Endothelial cell of umbilical vein (primary cell): ENCODE results near the gene TMEM250. TPM values are rescaled to one million over a fixed set of nuclear protein-coding genes. Genes with fewer than 3 reads are reported as not detected.

Experiments
- BruUV-seq: library from RNA; stranded (reverse); fragments of 400-500 nt; replicated peaks from 2 replicates; lab custom pipeline; 2021; lab: Mats Ljungman, UMichigan
- CTCF ChIA-PET: fragments of 300-600, 350-600 bp; sonication (Branson Sonifier 250); formaldehyde crosslinking; loops from one replicate; lab custom pipeline; 2021; ENCODE audit warnings: antibody characterized with exemption, inconsistent platforms; lab: Charles Lee
- POLR2A ChIA-PET: fragments of 300-600, 350-600 bp; sonication (Branson Sonifier 250); formaldehyde crosslinking; loops from one replicate; lab custom pipeline; 2021; ENCODE audit warnings: antibody characterized with exemption, inconsistent platforms; lab: Charles Lee
- DNase-seq: peaks from one replicate; pipeline ENCODE4 v3.0.0-alpha.2; 2011; ENCODE audit warnings: low read depth, low spot score
- FAIRE-seq: peaks from 2 replicates; lab custom pipeline; 2011; peaks lifted over from hg19 to GRCh38; lab: Jason Lieb, UNC
- H2AFZ ChIP-seq: 2 replicates; pipeline ENCODE4 v1.6.0; 2012; ENCODE audit warnings: low read depth, low read length, control low read depth, inconsistent platforms
- H3K27ac ChIP-seq: 2 replicates; pipeline ENCODE4 v1.5.1; 2011; ENCODE audit warnings: low read depth, mild to moderate bottlenecking, control low read depth, low read length, moderate library complexity; ENCODE audit not compliant: insufficient read depth
- H3K27me3 ChIP-seq, 2 experiments: 2 replicates each; pipeline versions ENCODE4 v1.6.0 to v1.6.1; 2011; ENCODE audit warnings: low read length in 2 of 2, mixed read lengths in 1 of 2; ENCODE audit not compliant: control insufficient read depth in 2 of 2, insufficient read depth in 2 of 2
- H3K36me3 ChIP-seq, 2 experiments: 2 replicates in 1 of 2; 3 replicates in 1 of 2; pipeline ENCODE4 v1.5.1; 2011; ENCODE audit warnings: low read length in 2 of 2, mild to moderate bottlenecking in 1 of 2, moderate library complexity in 1 of 2; ENCODE audit not compliant: control insufficient read depth in 2 of 2, insufficient read depth in 2 of 2; ENCODE audit errors: extremely low read depth in 1 of 2
- H3K4me1 ChIP-seq: 3 replicates; pipeline ENCODE4 v1.5.1; 2011; ENCODE audit warnings: mild to moderate bottlenecking, low read length; ENCODE audit not compliant: control insufficient read depth, insufficient read depth; ENCODE audit errors: extremely low read depth
- H3K4me2 ChIP-seq: 2 replicates; pipeline ENCODE4 v1.6.1; 2011; ENCODE audit warnings: low read length, control low read depth, mixed read lengths; ENCODE audit not compliant: insufficient read depth
- H3K4me3 ChIP-seq, 3 experiments: fragments of 200-600 bp in 1 of 3; sonication (generic), shearing (Covaris generic) in 1 of 3; replicated peaks in 1 of 3; 2 replicates each; pipeline ENCODE4 v1.5.1; 2011 to 2016; ENCODE audit warnings: control low read depth in 3 of 3, low read length in 3 of 3, mild to moderate bottlenecking in 2 of 3, inconsistent platforms in 1 of 3, low read depth in 1 of 3, moderate library complexity in 1 of 3; ENCODE audit not compliant: insufficient read depth in 1 of 3
- H3K79me2 ChIP-seq: 2 replicates; pipeline ENCODE4 v1.6.0; 2012; ENCODE audit warnings: low read length, inconsistent platforms; ENCODE audit not compliant: control insufficient read depth, insufficient read depth
- H3K9ac ChIP-seq: replicated peaks from 2 replicates; pipeline ENCODE3; 2011; ENCODE audit warnings: low read length, control low read depth; ENCODE audit not compliant: insufficient read depth; ENCODE audit errors: extremely low read depth
- H3K9me1 ChIP-seq: replicated peaks from 3 replicates; pipeline ENCODE4 v1.6.0; 2011; ENCODE audit warnings: mild to moderate bottlenecking, low read length; ENCODE audit not compliant: control insufficient read depth, insufficient read depth; ENCODE audit errors: extremely low read depth
- H3K9me3 ChIP-seq: replicated peaks from 2 replicates; pipeline ENCODE4 v1.5.1; 2012; ENCODE audit warnings: low read length, inconsistent platforms; ENCODE audit not compliant: control insufficient read depth, insufficient read depth
- H4K20me1 ChIP-seq: replicated peaks from 2 replicates; pipeline ENCODE3; 2011; ENCODE audit warnings: mild to moderate bottlenecking, low read length; ENCODE audit not compliant: control insufficient read depth, insufficient read depth; ENCODE audit errors: extremely low read depth
- EZH2 ChIP-seq: IDR thresholded peaks from 2 replicates; pipeline ENCODE4 v1.6.1; 2012; ENCODE audit warnings: borderline replicate concordance, low read depth, mild to moderate bottlenecking, moderate library complexity, low read length, inconsistent platforms; ENCODE audit not compliant: severe bottlenecking
- FOS ChIP-seq: IDR thresholded peaks from 2 replicates; pipeline ENCODE4 v1.6.1; 2011; ENCODE audit warnings: mild to moderate bottlenecking, low read length, moderate library complexity, borderline replicate concordance; ENCODE audit not compliant: insufficient read depth
- GATA2 ChIP-seq: IDR thresholded peaks from 2 replicates; pipeline ENCODE4 v1.7.0; 2011; ENCODE audit warnings: low read depth, mild to moderate bottlenecking, moderate library complexity, mixed read lengths, low read length; ENCODE audit not compliant: insufficient read length, insufficient read depth
- JUN ChIP-seq: IDR thresholded peaks from 2 replicates; pipeline ENCODE4 v1.6.1; 2011; ENCODE audit warnings: borderline replicate concordance, low read depth; ENCODE audit not compliant: insufficient read length, insufficient read depth
- MYC ChIP-seq: IDR thresholded peaks from one replicate; pipeline ENCODE4 v1.6.1; 2011; ENCODE audit warnings: mild to moderate bottlenecking, low read depth, low read length
- POLR2A ChIP-seq: IDR thresholded peaks from 2 replicates; pipeline ENCODE4 v1.6.1; 2012; ENCODE audit warnings: low read depth, mild to moderate bottlenecking, control low read depth, low read length
- POLR2AphosphoS5 ChIP-seq: IDR thresholded peaks from 2 replicates; pipeline ENCODE4 v1.6.1; 2012; ENCODE audit warnings: low read depth, mild to moderate bottlenecking, control low read depth, low read length, moderate library complexity; ENCODE audit not compliant: insufficient read depth
- dilution Hi-C: fragments of 300-500 bp; cut with MboI; formaldehyde crosslinking; loops from one replicate; pipeline ENCODE4 v1.15.0; 2019; ENCODE audit warnings: low sequenced_read_pairs; ENCODE audit not compliant: extremely low pct_ligation_motif_present
- intact Hi-C: fragments of 100-400 bp; cut with micrococcal nuclease; formaldehyde crosslinking; loops from one replicate; pipeline ENCODE4 v1.10.0; 2022
- polyA plus RNA-seq, 4 experiments: library from polyadenylated mRNA; depleted of rRNA in 3 of 4; stranded (reverse) in 3 of 4; unstranded in 1 of 4; fragments of >200 nt; gene quantifications; 2 replicates each; pipeline versions ENCODE4 v1.2.1 to v1.2.3, GENCODE V29; 2011 to 2012; ENCODE audit warnings: missing spikeins in 1 of 4
- total RNA-seq: library from RNA; stranded (reverse); gene quantifications from 2 replicates; pipeline ENCODE4 v1.2.3, GENCODE V29; 2021
- TF ChIP-seq, protein P1 (sequence below), 2 donors: IDR thresholded peaks; 1 replicate in 1 of 2; 2 replicates in 1 of 2; pipeline ENCODE4 v1.5.1; 2011; ENCODE audit warnings: low read length in 2 of 2, mild to moderate bottlenecking in 2 of 2, moderate library complexity in 2 of 2, control low read depth in 1 of 2, inconsistent platforms in 1 of 2, low read depth in 1 of 2; ENCODE audit not compliant: insufficient read depth in 1 of 2; ENCODE audit errors: extremely low read depth in 1 of 2
- TF ChIP-seq, protein P2 (sequence below): IDR thresholded peaks from 2 replicates; pipeline ENCODE4 v1.6.1; 2011; ENCODE audit not compliant: insufficient read depth, insufficient read length

TMEM250 gene
- total and polyA plus RNA-seq, 2 donors (not counting 3 experiments of a cell fraction or from before 2014, with no cell fraction given): 24.9 to 49.9 TPM

DNA sequence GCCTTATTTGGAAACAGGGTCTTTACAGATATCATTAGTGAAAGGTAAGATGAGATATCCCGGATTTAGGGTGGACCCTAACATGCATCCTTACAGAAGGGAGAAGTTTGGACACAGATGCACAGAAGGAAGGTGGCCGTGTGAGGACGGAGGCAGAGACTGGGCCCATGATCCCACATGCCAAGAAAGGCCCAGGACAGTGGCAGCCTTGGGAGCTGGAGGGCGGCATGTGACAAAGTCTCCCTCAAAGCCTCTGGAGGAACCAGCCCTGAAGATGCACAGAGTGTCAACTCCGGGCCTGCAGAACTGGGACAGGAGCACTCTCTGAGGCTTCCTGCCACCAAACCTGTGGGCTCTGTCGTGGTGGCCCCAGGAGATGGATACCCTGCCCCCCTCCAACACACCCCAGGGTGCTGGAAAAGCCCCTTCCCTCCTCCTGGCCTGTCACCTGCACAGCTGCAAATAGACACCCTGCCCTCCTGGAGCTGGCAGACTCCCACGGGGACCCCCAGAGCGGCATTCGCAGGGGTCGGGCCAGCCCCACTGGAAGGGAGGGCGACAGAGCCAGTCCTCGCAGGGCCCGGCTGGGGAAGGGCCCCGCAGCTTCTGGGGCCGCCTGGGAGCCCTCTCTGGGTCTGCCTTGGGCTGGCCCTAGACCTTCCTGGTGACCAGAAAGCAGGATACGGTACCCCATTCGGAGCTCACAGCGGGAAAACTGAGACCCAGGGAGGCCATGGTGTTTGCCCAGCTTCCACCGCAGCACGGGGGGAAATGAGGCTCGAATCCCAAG, 31.5 kb downstream of the TMEM250 start:
- Histone ChIP-seq H3K4me2 (no peak overlapping the region), H3K4me1 (peaks cover 9% of the 10 kb centered on the region)
- no TSS peak for BruUV-seq

More for the DNA sequence above, 31.5 kb downstream of the TMEM250 start:
- FAIRE-seq (no peak), DNase-seq (no peak)
- Histone ChIP-seq H3K4me3 (no peak overlapping the region), H3K27ac (no peak overlapping the region), H3K27me3 (no peaks in the 10 kb centered on the region), H3K79me2 (peaks cover 92% of the 10 kb centered on the region), H3K9me3 (no peaks in the 10 kb centered on the region), H3K9me1 (no peaks in the 10 kb centered on the region), H4K20me1 (no peaks in the 10 kb centered on the region), H2AFZ (no peak overlapping the region), H3K36me3 (peaks cover 0 to 4% of the 10 kb centered on the region in 2 experiments), H3K9ac (no peak overlapping the region)
- intact Hi-C loops: loop anchor here (5.0 kb wide), 1 partner anchor 140 kb away; no protein-coding TSS in a partner anchor
- dilution Hi-C loops: no loop called here
- CTCF ChIA-PET: interaction anchor here (0.9 to 1.3 kb wide), 2 partner anchors 35 to 46 kb away, joined by 4 to 5 read pairs; no protein-coding TSS in a partner anchor
- POLR2A ChIA-PET: no interaction called here
- TF ChIP-seq, protein P1, sequence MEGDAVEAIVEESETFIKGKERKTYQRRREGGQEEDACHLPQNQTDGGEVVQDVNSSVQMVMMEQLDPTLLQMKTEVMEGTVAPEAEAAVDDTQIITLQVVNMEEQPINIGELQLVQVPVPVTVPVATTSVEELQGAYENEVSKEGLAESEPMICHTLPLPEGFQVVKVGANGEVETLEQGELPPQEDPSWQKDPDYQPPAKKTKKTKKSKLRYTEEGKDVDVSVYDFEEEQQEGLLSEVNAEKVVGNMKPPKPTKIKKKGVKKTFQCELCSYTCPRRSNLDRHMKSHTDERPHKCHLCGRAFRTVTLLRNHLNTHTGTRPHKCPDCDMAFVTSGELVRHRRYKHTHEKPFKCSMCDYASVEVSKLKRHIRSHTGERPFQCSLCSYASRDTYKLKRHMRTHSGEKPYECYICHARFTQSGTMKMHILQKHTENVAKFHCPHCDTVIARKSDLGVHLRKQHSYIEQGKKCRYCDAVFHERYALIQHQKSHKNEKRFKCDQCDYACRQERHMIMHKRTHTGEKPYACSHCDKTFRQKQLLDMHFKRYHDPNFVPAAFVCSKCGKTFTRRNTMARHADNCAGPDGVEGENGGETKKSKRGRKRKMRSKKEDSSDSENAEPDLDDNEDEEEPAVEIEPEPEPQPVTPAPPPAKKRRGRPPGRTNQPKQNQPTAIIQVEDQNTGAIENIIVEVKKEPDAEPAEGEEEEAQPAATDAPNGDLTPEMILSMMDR (IDR thresholded peaks at IDR 0.05; ENCODE audit: extremely low read depth in 1 of 2, insufficient read depth in 1 of 2, low read depth in 1 of 2, low read length in 2 of 2): no peak
- no peak for TF ChIP-seq FOS
- TF ChIP-seq POLR2AphosphoS5: no peak
- no peak for TF ChIP-seq GATA2
- no peak for TF ChIP-seq MYC
- no peak for TF ChIP-seq EZH2
- TF ChIP-seq, protein P2, sequence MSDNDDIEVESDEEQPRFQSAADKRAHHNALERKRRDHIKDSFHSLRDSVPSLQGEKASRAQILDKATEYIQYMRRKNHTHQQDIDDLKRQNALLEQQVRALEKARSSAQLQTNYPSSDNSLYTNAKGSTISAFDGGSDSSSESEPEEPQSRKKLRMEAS: no peak
- TF ChIP-seq POLR2A: no peak
- TF ChIP-seq JUN: no peak
